GM19238 (cell line): Measurements from ENCODE around the gene FAM216B.
A peak's percentile ranks its signal among the peaks of the same experiment; 100 is the strongest.
"Not testable (repeated sequence)": the region's sequence is repeated elsewhere in the genome, so short reads cannot be mapped to it uniquely, and the experiment has no call there.

Experiments used
- DNase-seq: peaks from one replicate; pipeline ENCODE4 v3.0.0; 2011; ENCODE audit warnings: low spot score; ENCODE audit not compliant: insufficient read length

The FAM216B gene

DNA sequence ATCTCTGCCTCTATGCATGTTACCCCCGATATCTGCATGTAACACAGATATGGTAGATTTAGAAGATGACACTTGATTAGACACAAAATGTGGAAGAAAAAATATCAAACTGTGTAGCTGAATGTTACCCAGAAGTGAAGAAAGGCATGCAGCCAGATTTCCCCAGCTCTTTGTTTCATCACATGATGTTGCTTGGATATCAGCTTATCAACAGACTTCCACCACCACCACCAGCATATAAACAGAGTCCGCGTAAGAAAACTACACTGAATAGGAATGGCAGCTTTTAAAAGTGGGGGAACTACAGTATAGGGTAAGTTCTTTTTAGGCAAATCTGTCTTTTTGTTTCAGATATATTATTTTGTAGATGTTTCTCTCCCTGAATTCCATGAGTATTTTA is at the start of gene FAM216B:
FAM216B (plus strand) TSS at position 233 of the 400 bp plus-strand sequence. CDS start 2,484 bp downstream, outside the sequence.
- no peak for DNase-seq

DNA sequence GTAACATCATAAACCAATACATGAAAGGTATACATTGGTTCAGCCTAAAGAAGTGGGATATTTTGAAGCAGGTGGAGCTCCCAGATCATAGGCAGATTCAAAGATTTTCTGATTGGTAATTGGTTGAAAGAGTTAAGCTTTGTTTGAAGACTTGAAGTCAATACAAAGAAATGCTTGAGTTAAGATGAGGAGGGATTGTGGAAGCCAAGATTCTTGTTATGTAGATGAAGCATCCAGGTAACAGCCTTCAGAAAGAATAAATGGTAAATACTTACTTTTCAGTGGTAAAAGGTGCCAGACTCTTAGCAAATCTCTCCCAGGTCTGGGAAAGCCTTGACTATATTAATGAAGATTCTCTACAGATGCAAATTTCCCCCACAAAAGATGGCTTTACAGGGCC is 49.3 kb upstream of the FAM216B start:
- no peak for DNase-seq

DNA sequence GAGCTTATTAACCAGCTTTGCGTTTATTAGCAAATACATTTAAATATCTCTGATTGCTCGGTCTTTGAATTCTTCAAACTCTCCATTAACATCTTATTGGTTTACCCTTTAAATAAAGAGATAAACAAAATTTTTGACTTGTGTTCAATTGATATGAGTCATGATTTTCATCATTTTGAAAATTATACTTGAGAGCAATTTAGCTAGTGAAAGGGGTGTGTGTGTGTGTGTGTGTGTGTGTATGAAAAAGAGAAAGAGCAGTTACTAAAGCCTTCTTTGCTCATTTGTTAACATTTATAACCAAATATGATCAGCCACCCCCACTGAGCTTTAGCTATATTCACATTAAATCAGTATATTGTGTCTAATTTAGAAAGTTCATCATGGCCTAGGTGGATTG is 48.3 kb upstream of the FAM216B start:
- no peak for DNase-seq

DNA sequence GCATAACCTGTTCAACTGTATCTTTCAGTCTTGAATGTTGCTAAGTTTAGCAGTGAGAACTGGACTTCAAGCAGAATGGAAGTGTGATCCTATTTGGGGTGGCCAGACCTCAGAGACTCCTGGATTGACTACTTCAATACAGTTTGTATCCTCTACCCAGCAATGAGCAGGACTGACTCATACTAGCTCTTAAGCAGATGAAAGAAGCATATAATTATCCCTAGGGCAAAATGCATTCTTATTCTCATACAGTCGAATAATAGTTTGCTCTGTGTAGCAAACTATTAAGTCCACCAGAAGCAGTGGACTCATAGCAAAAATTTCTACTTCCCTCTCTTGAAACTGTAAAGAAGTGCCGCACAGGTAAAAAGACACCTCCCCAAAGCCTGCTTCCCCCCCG is 46.4 kb upstream of the FAM216B start:
- no peak for DNase-seq

DNA sequence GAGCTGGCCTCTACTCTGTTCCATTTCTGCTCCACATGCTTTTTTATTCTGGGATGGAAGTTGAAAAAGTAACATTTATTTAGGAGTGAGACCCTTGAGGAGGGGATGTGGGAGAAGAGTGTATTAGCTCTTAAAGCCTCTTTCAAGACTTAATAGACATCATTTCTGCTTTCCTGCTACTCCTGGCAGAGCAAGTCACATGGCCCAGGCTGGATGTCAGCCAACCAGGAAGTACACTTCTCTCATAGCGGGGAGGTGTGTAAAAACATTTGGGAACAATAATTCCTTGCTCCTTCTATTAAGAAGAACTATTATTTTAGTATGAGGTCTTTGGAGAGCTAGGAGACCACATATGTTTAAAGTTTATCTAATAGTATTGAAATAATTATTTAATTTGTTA is 40.6 kb upstream of the FAM216B start:
- DNase-seq, result no peak

DNA sequence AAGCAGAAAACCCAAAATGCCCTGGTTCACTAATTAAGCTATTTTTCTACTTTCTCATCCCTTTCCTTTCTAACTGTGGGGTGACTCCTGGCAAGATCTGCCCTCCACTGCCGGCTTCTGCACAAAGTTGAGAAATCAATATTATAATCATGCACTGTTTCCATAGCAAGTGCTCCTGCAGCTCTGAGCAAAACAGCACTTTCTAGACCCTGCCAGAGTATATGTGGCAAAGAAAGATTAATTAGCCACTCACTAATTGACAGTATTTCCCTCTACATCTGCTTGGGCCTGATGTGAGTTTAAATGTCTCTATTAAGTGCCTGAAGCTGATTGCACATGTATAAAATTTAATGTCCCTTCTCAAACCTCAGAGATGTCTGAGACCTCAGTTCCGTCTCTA is 39.5 kb upstream of the FAM216B start:
- DNase-seq, result no peak

DNA sequence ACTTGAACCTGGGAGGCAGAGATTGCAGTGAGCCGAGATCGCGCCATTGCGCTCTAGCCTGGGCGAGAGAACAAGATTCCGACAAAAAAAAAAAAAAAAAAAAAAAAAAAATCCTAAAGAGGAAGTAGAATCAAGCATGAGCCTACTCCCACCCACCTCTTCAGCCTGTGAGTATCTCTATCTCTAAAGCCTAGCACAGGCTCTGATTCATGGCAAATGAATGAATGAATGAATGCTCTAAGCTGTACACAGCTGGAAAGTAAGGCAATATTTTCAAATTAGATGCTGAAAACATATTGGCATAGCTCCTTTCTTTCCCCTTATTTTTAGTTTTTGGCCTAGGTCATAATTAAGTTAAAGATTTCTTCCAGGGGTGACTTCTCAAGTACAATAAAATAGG is 35.7 kb upstream of the FAM216B start:
- DNase-seq, result no peak

DNA sequence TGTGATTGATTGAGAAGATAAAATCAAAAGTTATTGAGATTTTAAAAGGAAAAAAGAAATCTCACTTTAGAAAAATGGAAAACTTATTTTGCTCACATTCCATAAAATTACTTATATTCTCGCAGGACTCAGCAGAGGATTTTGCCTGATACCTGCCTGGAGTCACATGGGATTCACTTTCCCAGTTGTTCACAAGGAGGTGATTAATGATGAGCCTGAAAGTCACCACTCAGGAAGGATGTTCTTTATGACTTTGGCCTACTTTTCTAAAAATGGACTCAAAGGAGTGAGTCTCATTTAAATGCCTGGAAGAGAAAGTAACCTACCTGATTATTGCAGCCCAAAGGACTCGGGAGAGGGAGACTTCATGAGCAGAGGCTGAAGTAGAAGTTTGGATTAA is 34.5 kb upstream of the FAM216B start:
- no peak for DNase-seq

DNA sequence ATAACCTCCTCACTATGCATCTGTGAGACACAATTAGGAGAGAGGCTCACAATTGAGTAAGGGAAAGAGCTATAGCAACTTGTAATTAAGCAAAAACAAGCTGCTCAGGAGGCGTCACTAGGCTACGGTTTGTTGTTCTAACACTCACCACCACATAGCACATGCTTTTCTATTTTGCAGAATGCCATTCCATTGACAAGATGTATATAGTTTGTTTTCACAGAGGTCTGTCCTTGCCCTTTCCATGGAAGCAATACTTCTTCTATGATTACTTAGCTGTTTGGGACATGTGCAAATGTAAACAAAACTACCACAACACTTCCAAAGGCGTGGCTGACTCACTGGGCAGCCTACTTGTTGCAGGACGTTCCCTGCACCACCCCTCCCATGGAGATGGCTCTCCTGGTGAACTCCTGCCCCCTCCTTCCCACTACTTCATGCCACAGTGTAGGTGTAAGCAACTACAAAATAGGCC is 33.9 kb upstream of the FAM216B start:
- DNase-seq, result no peak

DNA sequence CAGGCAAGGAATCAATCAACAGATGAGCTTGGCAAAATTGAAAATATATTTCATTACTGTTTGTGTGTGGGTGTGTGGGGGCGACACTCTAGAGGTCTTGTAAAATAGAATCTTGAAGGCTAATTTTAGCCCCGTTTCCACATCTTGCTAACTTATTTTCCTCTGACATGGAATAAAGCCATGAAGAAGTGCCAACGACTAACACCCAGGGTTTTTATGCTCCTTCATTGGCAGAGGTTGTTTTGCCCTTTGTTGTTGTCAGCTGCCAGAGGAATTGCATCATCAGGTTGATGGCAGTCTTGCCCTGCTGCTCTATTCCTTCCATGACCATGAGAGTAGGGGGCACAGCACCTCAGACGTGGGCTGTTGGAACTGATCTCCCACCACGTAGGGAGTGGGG is 30.6 kb upstream of the FAM216B start:
- no peak for DNase-seq

DNA sequence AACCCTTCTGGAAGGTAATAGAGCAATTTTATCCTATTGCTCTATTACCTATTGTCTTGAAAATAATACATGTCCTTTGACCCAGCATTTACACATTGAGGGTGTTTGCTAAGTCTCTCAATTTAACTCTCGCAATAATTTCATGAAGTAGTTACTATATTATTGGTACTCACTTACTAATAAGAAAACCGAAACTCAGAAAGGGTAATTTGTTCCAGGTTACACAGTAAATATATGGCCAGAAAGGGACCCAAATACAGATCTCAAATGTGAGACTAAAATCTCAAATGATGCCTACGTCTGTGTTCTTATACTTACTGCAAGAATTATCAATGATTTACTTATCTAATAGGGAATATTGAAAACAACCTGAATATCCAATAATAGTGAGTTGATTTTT is 29.7 kb upstream of the FAM216B start:
- DNase-seq, result peak; percentile 4

DNA sequence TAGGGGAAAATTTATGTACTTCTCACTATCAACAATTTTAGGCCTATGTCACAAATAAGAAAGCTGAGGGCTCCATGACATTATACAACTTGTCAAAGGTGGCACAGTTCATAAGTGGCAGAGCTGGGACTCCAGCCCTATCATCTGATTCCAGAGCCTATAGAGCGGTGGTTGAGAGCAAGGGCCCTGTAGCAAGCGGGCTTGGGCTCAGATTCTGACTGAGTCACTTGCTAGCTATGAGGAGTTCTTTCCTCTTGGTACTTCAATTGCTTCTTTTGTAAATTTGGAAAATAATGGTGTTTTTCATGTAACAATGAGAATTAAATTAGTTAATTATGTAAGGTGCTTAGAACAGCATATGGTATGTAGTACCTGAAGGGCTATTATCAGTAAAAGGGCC is 28.7 kb upstream of the FAM216B start:
- DNase-seq, result no peak

DNA sequence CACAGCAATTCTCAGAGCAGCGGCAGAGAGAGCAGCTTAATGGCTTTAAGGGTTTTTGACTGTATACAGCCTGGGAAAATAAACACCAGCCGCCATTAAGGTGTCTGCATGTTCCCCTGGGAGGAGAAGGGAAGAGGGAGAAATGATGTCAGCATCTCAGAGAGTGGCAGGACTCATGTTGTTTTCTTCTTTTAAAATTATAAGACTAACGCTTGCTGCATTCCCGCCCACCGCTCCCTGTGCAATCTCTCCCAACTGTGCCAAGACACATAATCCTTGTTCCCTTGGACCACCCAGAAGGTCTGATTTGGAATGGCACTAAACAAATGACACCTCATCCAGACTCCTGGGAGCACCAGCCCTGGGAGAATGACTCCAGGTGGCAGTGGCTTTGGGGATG is 27.7 kb upstream of the FAM216B start:
- no peak for DNase-seq

DNA sequence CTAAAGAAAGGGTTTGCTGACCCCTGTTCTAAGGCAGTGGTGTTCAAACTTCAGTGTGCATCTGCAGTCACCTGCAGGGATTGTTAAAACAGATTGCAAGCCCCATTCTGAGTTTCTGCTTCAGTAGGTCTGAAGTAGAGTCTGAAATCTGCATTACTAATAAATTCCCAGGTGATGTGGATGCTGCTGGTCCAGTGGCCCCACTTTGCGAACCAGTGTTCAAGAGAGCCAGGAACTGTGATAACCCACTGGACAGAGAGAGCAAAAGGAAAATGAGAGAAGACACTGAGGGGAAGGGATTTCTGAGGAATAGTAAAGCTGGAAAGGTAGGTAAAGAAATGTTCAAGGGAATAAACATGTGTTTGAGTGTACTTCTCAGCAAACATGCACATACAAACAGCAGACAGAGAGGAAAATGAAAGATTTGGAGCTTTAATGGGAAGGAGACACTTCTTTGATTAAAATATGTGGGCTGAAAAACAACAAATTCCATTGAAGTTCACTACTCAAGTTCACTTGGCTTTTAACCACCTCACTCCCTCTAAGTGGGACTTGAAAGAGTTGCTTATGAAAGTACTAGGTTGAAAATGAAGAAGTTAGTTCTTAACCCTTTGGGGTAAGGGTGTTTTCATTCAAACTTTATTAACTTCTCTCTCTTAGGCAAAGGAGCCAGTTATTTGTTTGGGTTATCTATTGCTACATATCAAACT is 26.4 kb upstream of the FAM216B start:
- no peak for DNase-seq

DNA sequence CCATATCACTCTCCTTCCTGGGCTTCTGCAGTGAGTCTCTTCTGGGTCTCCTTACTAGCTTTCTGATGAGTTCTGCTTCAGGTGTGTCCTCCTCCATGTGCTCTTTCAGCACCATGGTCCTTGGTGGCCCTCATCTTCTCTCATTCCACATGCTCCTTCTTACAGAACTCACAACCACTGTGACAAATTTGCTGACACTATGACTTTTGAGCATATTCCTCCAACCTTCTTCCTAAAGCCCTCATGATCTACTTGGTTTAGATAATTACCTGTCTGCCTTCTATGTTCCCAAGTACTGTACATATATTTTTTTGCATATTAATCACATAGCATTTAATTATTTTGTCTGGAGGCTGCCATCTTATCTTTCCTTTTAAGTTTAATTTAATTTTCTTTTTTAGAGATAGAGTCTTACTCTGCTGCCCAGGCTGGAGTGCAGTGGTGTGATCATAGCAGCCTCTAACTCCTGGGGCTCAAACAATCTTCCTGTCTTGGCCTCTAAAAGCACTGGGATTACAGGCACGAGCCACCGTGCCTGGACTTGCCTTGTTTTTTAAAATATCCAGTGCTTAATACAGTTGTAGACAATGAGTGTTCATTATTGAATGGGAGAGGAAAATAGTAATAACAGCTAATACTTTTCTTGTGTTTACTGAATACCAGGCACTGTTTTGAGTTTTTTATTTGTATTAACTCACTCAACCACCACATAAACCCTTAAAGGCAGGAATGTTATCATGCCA is 23.5 kb upstream of the FAM216B start:
- DNase-seq, result no peak

DNA sequence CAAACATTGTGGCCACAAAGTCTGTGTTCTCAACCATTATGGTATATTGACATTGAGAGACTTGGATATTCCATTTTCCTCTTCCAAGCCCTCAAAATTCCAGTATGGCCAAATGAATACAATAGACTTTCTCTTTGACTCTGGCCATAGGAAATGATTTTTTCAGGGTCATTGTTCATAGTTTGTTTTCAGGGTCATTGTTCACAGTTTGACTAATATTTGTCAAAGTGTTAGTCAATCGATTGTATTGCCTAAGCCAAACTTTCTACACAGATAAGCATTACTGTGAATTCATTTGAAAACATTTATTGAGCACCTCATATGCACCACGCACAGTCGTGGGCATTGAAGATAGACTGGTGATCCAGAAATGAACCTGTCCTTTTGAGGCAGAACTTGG is 22.9 kb upstream of the FAM216B start:
- DNase-seq, result no peak

DNA sequence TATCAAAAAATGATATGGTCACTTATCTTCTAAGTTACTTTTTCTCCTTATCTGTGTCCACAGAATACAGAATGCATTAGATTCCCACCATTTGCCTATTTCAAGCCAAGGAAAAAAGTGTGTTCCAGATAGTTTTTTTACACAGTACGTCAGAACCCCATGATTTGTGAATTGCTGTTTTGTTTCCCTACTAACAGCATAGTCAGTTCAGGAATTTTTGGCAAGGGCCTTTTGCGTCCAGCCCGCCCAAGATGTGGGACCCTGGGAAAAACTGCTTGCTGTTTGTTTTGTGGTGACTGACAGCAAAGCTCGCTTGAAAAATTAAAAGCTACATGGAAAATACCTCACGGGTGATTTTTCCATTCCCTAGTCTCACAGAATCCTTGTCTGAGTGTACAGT is 20.4 kb upstream of the FAM216B start:
- DNase-seq, result no peak

DNA sequence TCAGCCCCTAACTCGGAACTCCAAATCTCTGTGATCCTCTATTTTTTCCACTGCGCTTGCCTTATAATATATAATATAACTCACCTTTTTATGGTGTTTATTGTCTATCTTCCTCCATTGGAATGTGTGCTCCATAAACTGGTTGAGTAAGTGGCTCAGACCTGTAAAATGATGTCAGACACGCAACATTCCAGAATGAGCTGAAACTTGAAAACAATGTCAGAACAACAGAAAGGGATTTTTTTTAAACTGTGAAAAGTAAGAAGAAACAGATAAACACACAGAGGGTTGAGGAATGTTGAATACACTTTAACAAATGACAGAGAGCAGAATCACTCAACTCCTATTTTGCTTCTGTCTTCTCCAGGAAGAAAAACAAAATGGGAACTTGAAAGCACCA is 19.1 kb upstream of the FAM216B start:
- no peak for DNase-seq

DNA sequence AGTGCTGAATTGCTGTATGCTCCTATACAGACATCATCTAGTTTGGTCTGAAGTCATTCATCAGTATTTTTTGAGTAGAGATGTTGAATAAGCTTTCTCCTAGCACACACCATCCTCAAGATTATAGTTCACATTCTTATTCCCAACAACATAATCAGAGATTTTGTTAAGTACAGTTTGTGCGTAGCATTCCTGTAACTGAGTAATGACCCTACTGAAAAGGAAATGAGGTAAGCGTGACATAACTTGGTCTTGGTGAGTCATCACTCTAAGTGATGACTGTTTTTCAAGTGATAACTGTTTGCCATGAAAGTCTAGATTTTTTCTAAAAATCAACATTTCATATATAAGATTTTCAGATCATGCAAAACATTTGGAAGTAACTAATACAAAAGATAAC is 18.5 kb upstream of the FAM216B start:
- no peak for DNase-seq

DNA sequence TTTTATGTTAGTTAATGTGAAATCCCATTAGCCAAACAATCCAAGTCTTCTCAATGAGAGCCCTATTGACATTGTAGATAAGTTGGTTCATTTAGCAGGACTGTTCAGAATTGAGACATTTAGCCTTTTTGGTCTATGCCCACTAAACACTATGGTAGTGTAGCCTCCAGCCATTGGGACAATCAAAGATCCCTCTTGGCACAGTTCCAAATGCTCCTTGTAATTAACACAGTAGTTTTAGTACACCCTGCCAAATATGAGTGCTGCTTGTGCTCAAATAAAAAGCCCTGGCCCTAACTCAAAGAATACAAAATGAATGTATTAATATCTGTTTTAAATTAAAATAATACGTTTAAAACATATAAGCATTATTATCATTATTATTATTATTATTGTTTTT is 15.4 kb upstream of the FAM216B start:
- DNase-seq, result no peak

DNA sequence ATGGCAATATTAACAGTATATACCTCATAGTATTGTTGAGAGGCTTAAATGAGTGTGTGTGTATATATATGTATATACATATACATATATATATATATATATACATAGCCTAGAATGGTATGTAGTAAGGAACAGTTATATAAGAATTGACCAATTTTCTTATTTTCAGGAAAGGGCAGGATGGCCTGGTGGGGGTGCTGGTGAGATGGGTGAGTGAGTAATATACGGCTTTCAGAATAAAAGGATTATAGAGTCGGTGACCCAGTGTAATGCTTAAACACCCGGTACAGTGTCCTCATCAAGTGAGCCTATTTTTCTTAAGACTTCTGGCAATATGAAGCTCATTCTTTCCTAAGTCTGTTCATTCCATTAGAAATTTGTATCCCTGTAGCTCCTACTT is 11.7 kb upstream of the FAM216B start:
- no peak for DNase-seq

DNA sequence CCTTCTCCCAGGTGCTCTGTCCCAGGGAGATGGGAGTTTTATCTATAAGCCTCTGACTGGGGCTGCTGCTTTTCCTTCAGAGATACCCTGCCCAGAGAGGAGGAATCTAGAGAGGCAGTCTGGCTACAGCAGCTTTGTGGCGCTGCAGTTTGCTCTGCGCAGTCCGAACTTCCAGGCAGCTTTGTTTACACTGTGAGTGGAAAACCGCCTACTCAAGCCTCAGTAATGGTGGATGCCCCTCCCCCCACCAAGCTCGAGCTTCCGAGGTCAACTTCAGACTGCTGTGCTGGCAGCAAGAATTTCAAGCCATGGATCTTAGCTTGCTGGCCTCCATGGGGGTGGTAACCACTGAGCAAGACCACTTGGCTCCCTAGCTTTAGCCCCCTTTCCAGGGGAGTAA is 4.8 kb upstream of the FAM216B start:
- not testable (repeated sequence) for DNase-seq

DNA sequence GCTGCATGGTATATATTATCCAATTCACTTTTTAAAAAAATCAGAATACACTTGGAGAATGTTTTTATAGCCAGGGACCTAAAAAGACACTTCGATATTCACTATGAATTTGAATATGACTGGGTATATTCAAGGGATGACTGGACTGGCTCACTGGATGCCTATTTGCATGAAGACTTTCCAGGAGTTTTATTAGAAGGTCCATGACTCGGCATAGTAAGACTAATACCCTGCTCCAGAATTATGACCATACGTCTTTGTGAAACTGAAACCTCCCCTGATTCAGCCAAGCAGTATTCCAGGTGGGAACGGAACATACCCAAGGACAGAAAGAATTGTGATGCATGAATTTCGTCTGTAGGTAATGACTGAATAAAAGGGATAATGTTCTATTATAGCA is 3.9 kb upstream of the FAM216B start:
- DNase-seq, result no peak
